ENCODE data around the gene PRSS16.
"Not testable (repeated sequence)": the region's sequence is repeated elsewhere in the genome, so short reads cannot be mapped to it uniquely, and the experiment has no call there.

PRSS16 gene

GRCh38 chr6:27247133-27247836 lies at the start of gene PRSS16:
Gene PRSS16, plus strand, starts transcription at chr6:27247701. Its CDS starts 37 bp downstream, at chr6:27247738.
- DNase-seq: no peak

- no peak for DNase-seq
Measured at GRCh38 chr6:27205375-27206278, 41.9 kb upstream of the PRSS16 start.

- no peak for DNase-seq
Measured at GRCh38 chr6:27206806-27207205, 40.7 kb upstream of the PRSS16 start.

GRCh38 chr6:27208042-27208441 lies 39.5 kb upstream of the PRSS16 start:
- no peak for DNase-seq

- DNase-seq: no peak
Measured at GRCh38 chr6:27209196-27209595, 38.3 kb upstream of the PRSS16 start.

- DNase-seq: no peak
Measured at GRCh38 chr6:27209659-27210269, 37.7 kb upstream of the PRSS16 start.

GRCh38 chr6:27213091-27213517 lies 34.4 kb upstream of the PRSS16 start:
- not testable (repeated sequence) for DNase-seq

- DNase-seq: no peak
Measured at GRCh38 chr6:27213544-27214125, 33.9 kb upstream of the PRSS16 start.

- no peak for DNase-seq
Measured at GRCh38 chr6:27214126-27214601, 33.3 kb upstream of the PRSS16 start.

- DNase-seq: no peak
Measured at GRCh38 chr6:27216874-27217273, 30.6 kb upstream of the PRSS16 start.

- not testable (repeated sequence) for DNase-seq
Measured at GRCh38 chr6:27222971-27223370, 24.5 kb upstream of the PRSS16 start.

- no peak for DNase-seq
Measured at GRCh38 chr6:27224729-27225128, 22.8 kb upstream of the PRSS16 start.

GRCh38 chr6:27228963-27229477 lies 18.5 kb upstream of the PRSS16 start:
- DNase-seq: no peak

- no peak for DNase-seq
Measured at GRCh38 chr6:27230758-27231111, 16.8 kb upstream of the PRSS16 start.

- no peak for DNase-seq
Measured at GRCh38 chr6:27234576-27234975, 12.9 kb upstream of the PRSS16 start.

- no peak for DNase-seq
Measured at GRCh38 chr6:27237089-27237803, 10.3 kb upstream of the PRSS16 start.

- DNase-seq: no peak
Measured at GRCh38 chr6:27238010-27238983, 9.2 kb upstream of the PRSS16 start.

GRCh38 chr6:27239258-27239657 lies 8.2 kb upstream of the PRSS16 start:
- no peak for DNase-seq

GRCh38 chr6:27241443-27241842 lies 6.1 kb upstream of the PRSS16 start:
- DNase-seq: no peak

- no peak for DNase-seq
Measured at GRCh38 chr6:27242589-27243265, 4.8 kb upstream of the PRSS16 start.
